H4 (cell line): ENCODE data around the gene PCDH1. TPM values are rescaled to one million over a fixed set of nuclear protein-coding genes. Genes with fewer than 3 reads are reported as not detected.
"Not testable (repeated sequence)": the region's sequence is repeated elsewhere in the genome, so short reads cannot be mapped to it uniquely, and the experiment has no call there.

Experiments used
- DNase-seq: peaks from one replicate; pipeline ENCODE4 v3.0.0-alpha.2; 2015; ENCODE audit warnings: low spot score
- total RNA-seq: library from RNA; depleted of rRNA; stranded (reverse); fragments of >200 nt; shearing (Covaris generic); gene quantifications from 2 replicates; pipeline ENCODE4 v1.2.3, GENCODE V29; 2014; rRNA removed

Gene PCDH1
- 1.2 and 6.6 TPM in 2 replicates for total RNA-seq

- DNase-seq = no peak
Measured at GRCh38 chr5:141878186-141878710, at the start of gene PCDH1. Gene PCDH1 (minus strand): TSS chr5:141878410. CDS start chr5:141878262, 148 bp downstream.

DNA sequence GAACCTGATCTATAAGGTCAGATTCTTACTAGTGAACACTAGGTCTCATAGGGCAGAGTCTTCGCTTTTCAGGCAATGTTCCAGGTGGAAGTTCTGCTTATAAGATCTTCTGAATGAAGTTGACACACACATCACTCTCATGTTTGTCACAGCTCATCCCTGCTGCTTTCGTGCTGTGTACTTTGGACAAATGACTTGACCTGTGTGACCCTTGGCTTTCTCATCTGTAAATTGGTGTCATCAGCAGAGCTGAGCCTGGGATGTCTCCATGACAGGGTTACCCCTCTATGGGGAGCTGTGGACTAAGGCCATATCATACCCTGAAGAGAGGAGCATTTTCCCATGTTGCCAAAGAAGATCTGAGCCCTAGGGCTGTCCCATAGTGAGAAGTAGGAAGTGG, 48.2 kb upstream of the PCDH1 start:
- DNase-seq = no peak

- DNase-seq = peak; percentile 93
Measured at GRCh38 chr5:141923448-141924313, 45.5 kb upstream of the PCDH1 start, which contains the start of gene DELE1. Gene DELE1 (plus strand): TSS chr5:141923871. CDS start chr5:141923942, 71 bp downstream.

GRCh38 chr5:141922827-141923447, 44.7 kb upstream of the PCDH1 start:
- DNase-seq = not testable (repeated sequence)

DNA sequence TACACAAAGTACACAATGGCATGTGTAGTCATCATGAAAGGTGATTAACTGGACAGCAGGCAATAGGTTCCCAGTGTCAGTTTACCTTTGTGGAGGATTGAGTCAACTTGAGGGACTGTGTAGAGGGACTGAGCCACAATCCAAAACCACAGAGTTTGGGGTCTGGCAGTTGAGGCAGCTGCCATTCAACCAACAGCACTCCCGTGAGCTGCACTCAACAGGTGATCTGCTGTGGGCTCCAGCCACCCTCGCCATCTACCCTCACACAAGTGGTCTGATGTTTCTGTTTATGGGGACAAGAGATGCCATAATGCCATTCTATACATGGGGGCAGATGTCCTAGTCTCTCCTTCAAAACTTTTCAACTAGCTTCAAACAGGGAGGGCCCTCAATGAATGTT, 42.6 kb upstream of the PCDH1 start:
- DNase-seq = no peak

- DNase-seq = no peak
Measured at GRCh38 chr5:141919218-141920119, 41.3 kb upstream of the PCDH1 start.

DNA sequence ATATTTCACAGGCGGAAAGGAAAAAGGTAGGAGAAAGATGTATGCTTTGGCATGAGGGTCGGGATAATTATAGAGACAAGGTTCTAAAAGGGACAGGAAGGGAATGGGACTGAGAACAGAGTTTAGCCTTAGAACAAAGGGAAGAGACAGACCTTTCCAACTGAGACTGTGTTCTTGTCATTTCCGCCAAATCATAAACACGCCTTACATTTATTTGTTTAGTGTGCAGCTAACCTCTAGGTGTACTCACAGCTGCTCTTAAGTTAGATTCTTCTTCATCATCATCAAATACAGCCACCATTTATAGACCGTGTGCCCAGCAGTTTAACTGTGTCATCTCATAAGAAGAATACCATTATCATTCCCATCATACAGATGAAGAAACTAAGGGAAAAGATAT, 39.5 kb upstream of the PCDH1 start:
- DNase-seq = no peak

- no peak for DNase-seq
Measured at GRCh38 chr5:141916522-141916921, 38.3 kb upstream of the PCDH1 start.

GRCh38 chr5:141915881-141916336, 37.7 kb upstream of the PCDH1 start:
- DNase-seq = no peak

- DNase-seq = no peak
Measured at GRCh38 chr5:141914797-141915196, 36.6 kb upstream of the PCDH1 start.

GRCh38 chr5:141914199-141914743, 36.1 kb upstream of the PCDH1 start:
- no peak for DNase-seq

DNA sequence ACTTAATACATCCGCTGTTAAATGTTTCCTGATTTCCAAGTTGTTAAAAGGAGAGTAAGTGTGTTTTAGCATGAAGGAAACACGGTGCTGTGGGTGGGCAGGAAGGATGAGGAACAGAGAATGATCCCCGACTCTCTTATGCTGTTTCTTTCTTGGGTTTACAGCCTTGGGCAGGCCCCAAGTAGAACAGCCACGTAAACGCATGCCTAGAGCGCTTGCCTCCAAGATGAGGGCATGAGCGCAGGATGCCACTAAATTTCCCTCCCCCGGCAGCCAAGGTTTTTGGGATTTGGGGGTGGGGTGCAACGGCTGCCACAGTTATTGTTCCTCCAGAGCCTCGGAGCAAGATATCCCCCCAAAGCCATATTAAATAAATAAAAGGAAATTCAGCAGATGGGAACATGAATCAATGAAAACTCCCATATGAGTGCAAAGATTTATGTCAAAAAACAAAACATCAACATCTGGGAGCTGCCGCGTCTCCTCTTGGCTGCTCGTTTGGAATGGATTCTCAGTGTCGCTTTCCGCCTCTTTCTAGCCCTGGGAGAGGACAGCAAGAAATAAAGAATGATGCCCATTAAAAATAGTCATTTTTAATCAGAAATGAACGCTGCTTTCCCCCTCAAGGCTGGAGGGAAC, 35.5 kb upstream of the PCDH1 start:
- DNase-seq = no peak

- peak; percentile 33 for DNase-seq
Measured at GRCh38 chr5:141910271-141910673, 32.1 kb upstream of the PCDH1 start.

DNA sequence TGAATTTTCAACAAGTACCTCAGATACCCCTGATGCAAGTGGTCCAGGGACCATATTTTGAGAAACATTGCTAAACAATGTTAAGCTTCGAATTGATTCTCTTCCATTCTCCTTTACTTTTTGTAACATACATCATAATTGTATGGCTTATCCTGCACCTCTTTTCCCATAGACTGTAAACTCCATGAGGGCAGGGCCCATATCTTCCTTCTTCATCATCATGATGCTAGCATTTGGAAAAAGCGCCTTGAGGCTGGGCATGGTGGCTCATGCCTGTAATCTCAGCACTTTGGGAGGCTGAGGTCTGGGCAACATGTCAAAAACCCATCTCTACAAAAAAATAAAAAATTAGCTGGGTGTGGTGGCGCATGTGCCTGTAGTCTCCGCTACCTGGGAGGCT, 31.0 kb upstream of the PCDH1 start:
- no peak for DNase-seq

GRCh38 chr5:141908796-141909195, 30.6 kb upstream of the PCDH1 start:
- DNase-seq = no peak

- no peak for DNase-seq
Measured at GRCh38 chr5:141906972-141907371, 28.8 kb upstream of the PCDH1 start.

GRCh38 chr5:141906517-141906916, 28.3 kb upstream of the PCDH1 start:
- DNase-seq = no peak

DNA sequence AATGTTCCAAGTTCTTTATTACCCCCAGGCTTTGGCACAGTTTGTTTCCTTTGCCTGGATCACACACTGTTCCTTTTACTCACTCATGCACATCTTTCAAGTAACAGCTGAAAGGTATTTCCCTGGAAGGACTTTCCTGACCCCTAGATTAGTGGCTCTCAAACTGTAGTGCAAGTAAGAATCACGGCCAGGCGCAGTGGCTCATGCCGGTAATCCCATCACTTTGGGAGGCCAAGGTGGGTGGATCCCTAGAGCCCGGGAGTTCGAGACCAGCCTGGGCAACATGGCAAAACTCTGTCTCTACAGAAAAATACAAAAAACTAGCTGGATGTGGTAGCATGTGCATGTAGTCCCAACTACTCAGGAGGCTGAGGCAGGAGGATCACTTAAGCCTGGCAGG, 26.3 kb upstream of the PCDH1 start:
- no peak for DNase-seq

GRCh38 chr5:141903261-141903660, 25.1 kb upstream of the PCDH1 start:
- no peak for DNase-seq

DNA sequence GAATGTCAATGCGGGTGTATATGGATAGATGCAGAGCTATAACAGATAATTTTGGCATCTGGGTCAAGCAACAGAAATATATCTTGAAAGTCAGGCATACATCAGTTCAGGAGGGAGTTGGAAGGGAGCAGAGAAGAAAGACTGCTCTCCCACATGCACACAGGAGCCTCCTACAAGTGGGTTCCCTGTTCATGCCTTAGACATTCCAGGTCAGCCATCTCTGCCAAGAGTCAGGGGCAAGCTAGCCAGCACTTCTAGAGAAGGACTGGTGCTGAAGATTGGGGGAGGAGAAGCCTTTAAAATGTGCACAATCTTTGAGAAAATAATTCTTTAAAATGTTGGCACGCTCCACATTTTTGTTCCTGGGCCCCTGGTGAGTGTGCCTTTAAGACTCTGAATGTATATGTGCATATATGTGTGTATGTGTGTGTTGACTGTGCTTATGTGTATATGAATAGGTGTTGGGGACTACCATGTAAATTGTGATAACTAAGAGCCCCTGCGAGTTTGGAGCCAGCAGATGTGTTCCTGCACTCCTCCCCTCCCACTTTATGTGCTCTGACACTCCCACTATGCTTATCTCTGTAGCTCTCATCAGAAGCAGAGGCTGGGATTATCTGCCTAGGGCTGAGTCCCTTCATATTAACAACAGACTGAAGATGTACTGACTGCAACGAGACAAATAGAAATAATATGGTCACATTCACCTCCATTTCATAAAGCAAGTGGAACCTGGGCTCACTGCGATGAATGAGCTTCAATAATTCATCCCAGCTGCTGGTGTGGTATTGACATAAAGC, 24.0 kb upstream of the PCDH1 start:
- DNase-seq = no peak
